Esophagus muscularis mucosa (tissue), 4 donors: ENCODE measurements around the gene PROZ. TPM values are rescaled to one million over a fixed set of nuclear protein-coding genes. Genes with fewer than 3 reads are reported as not detected.

Experiments
- DNase-seq: peaks from one replicate; pipeline ENCODE4 v3.0.0-alpha.2; 2017; ENCODE audit errors: extremely low spot score
- H3K27ac ChIP-seq, 4 donors: fragments of 200-600 bp; sonication (generic); replicated peaks in 1 of 4; 1 replicate in 3 of 4; 2 replicates in 1 of 4; pipeline ENCODE4 v1.5.1; 2016 to 2019; ENCODE audit warnings: mild to moderate bottlenecking in 1 of 4
- H3K27me3 ChIP-seq, 4 donors: fragments of 200-600 bp; sonication (generic); one replicate each; pipeline versions ENCODE4 v1.5.1 to v1.6.0; 2016 to 2019
- H3K36me3 ChIP-seq, 4 donors: fragments of 200-600 bp; sonication (generic); one replicate each; pipeline ENCODE4 v1.5.1; 2016 to 2019
- H3K4me1 ChIP-seq, 4 donors: fragments of 200-600 bp; sonication (generic); one replicate each; pipeline ENCODE4 v1.5.1; 2016 to 2019
- H3K4me3 ChIP-seq, 4 donors: fragments of 200-600 bp; sonication (generic); 1 replicate in 2 of 4; 2 replicates in 2 of 4; pipeline ENCODE4 v1.5.1; 2016 to 2019; ENCODE audit warnings: mild to moderate bottlenecking in 4 of 4, moderate library complexity in 1 of 4
- H3K9me3 ChIP-seq, 4 donors: fragments of 200-600 bp; sonication (generic); 1 replicate in 3 of 4; 2 replicates in 1 of 4; pipeline ENCODE4 v1.5.1; 2016 to 2019
- EP300 ChIP-seq: sonication (generic); formaldehyde crosslinking; IDR thresholded peaks from one replicate; pipeline ENCODE4 v1.6.1; 2017; ENCODE audit warnings: antibody characterized with exemption
- POLR2A ChIP-seq: fragments of 450-650 bp; IDR thresholded peaks from one replicate; pipeline ENCODE4 v1.6.1; 2017; ENCODE audit warnings: antibody characterized with exemption, moderate library complexity, mild to moderate bottlenecking, low read depth
- POLR2AphosphoS5 ChIP-seq, 2 donors: sonication (generic); formaldehyde crosslinking; IDR thresholded peaks; one replicate each; pipeline ENCODE4 v1.6.1; 2017; ENCODE audit warnings: antibody characterized with exemption in 2 of 2
- WGBS: methylation state at CpG from one replicate; pipeline ENCODE4 v1.1.5; 2018; 5-methylcytosine and 5-hydroxymethylcytosine counted together
- intact Hi-C: fragments of 100-400 bp; cut with DNase I; formaldehyde crosslinking; loops from one replicate; pipeline ENCODE4 v1.15.1; 2023
- total RNA-seq, 4 donors: library from RNA; depleted of rRNA; stranded (reverse); fragments of >200 nt; gene quantifications; one replicate each; pipeline versions ENCODE4 v1.1.0 to v1.2.1, GENCODE V29; 2016
- TF ChIP-seq, protein P1 (sequence below), 3 experiments: fragments of 200-600 bp in 2 of 3; fragments of 450-650 bp in 1 of 3; sonication (generic) in 2 of 3; IDR thresholded peaks; one replicate each; pipeline ENCODE4 v1.5.1; 2017 to 2019; ENCODE audit warnings: antibody characterized with exemption in 3 of 3, mild to moderate bottlenecking in 2 of 3, moderate library complexity in 1 of 3

The PROZ gene
- total RNA-seq, 4 donors from 2014 or later, result not detected

DNA sequence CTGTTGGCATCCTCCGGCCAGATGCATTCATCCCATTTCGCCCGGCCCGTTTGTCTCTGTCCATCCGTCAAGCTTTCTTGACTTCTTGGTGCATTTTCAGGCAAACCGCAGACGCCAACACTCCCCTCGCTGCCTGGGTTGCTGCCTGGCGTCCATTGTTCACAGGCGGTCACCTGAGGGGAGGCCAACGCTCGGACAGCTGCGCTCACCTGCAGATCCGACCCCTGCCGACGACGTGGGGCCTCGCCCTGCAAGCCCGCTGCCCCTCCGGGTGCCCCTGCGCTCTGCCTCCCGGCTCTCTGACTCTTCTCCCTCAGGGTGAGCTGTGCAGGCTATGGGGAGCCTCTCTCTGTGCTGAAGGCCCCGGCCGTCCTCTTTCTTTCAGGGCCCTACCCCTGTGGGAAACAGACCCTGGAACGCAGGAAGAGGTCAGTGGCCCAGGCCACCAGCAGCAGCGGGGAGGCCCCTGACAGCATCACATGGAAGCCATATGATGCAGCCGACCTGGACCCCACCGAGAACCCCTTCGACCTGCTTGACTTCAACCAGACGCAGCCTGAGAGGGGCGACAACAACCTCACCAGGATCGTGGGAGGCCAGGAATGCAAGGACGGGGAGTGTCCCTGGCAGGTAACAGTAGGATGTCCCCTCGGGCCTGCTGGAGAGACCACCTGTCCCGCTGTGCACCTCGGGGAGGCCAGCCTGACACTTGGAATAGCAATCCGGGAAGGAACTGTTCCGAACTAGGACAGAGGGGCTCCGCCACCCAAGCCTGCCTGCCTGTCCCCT is 14.8 kb upstream of the PROZ start:
- 91% methylated on average over 39 of the region's 39 CpGs for WGBS
- intact Hi-C loops, result no loop called here
- H3K9me3 ChIP-seq, result no peaks in the 10 kb centered on the region
- H3K27ac ChIP-seq, result no peak overlapping the region
- no peak overlapping the region for H3K4me3 ChIP-seq
- no peaks in the 10 kb centered on the region for H3K27me3 ChIP-seq
- H3K4me1 ChIP-seq, result no peaks in the 10 kb centered on the region
- H3K36me3 ChIP-seq, result peaks cover 0 to 12% (median 0%) of the 10 kb centered on the region in 4 donors
- TF ChIP-seq, protein P1, sequence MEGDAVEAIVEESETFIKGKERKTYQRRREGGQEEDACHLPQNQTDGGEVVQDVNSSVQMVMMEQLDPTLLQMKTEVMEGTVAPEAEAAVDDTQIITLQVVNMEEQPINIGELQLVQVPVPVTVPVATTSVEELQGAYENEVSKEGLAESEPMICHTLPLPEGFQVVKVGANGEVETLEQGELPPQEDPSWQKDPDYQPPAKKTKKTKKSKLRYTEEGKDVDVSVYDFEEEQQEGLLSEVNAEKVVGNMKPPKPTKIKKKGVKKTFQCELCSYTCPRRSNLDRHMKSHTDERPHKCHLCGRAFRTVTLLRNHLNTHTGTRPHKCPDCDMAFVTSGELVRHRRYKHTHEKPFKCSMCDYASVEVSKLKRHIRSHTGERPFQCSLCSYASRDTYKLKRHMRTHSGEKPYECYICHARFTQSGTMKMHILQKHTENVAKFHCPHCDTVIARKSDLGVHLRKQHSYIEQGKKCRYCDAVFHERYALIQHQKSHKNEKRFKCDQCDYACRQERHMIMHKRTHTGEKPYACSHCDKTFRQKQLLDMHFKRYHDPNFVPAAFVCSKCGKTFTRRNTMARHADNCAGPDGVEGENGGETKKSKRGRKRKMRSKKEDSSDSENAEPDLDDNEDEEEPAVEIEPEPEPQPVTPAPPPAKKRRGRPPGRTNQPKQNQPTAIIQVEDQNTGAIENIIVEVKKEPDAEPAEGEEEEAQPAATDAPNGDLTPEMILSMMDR (IDR thresholded peaks at IDR 0.05), result no peak
- no peak for TF ChIP-seq POLR2AphosphoS5 (IDR thresholded peaks at IDR 0.05)
- no peak for DNase-seq

DNA sequence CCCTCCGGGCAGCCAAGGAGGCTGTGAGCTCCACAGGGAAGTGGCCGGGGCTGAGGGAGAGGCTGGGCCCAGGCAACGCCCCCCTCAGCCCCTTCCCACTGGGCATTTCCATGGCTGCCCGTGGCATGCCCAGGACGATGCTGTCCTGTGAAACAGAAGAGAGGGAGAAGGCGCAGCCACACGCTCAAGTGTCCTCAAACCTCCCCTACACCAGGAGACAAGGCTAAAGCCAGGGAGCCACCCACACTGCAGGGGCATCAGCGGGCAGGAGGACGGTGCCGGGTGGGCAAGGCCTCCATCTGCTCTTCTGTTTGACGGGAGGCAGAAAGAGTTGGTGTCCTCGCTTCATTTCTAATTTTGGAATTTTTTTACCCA is 14.2 kb upstream of the PROZ start:
- H3K4me1 ChIP-seq, result no peaks in the 10 kb centered on the region
- H3K27ac ChIP-seq, result no peak overlapping the region
- intact Hi-C loops, result no loop called here
- 88% methylated on average over 9 of the region's 12 CpGs for WGBS
- TF ChIP-seq EP300 (no peak), POLR2A (no peak), POLR2AphosphoS5 (IDR thresholded peaks at IDR 0.05) (no peak)
- TF ChIP-seq, protein P1 (IDR thresholded peaks at IDR 0.05), result no peak
- no peak overlapping the region for H3K4me3 ChIP-seq
- peaks cover 0 to 12% (median 0%) of the 10 kb centered on the region in 4 donors for H3K36me3 ChIP-seq
- DNase-seq, result no peak
- no peaks in the 10 kb centered on the region for H3K9me3 ChIP-seq
- H3K27me3 ChIP-seq, result no peaks in the 10 kb centered on the region

DNA sequence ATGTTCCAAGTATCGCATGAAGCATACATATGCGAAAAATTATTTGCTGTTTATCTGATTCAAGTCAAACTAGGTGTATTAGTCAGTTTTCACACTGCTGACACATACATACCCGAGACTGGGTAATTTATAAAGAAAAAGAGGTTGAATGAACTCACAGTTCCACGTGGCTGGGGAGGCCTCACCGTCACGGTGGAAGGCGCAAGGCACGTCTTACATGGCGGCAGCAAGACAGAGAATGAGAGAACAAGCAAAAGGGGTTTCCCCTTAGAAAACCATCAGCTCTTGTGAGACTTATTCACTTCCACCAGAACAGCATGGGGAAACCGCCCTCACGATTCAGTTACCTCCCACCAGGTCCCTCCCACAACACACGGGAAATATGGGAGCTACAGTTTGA is 13.0 kb upstream of the PROZ start:
- TF ChIP-seq POLR2A, result no peak
- no peak for TF ChIP-seq EP300
- TF ChIP-seq POLR2AphosphoS5 (IDR thresholded peaks at IDR 0.05), result no peak
- TF ChIP-seq, protein P1 (IDR thresholded peaks at IDR 0.05), result no peak
- H3K9me3 ChIP-seq, result no peaks in the 10 kb centered on the region
- intact Hi-C loops, result no loop called here
- H3K27ac ChIP-seq, result no peak overlapping the region
- WGBS, result 85% methylated on average over 12 of the region's 12 CpGs
- no peaks in the 10 kb centered on the region for H3K27me3 ChIP-seq
- peaks cover 0 to 9% (median 0%) of the 10 kb centered on the region in 4 donors for H3K36me3 ChIP-seq
- DNase-seq, result no peak
- H3K4me1 ChIP-seq, result no peaks in the 10 kb centered on the region
- no peak overlapping the region for H3K4me3 ChIP-seq

DNA sequence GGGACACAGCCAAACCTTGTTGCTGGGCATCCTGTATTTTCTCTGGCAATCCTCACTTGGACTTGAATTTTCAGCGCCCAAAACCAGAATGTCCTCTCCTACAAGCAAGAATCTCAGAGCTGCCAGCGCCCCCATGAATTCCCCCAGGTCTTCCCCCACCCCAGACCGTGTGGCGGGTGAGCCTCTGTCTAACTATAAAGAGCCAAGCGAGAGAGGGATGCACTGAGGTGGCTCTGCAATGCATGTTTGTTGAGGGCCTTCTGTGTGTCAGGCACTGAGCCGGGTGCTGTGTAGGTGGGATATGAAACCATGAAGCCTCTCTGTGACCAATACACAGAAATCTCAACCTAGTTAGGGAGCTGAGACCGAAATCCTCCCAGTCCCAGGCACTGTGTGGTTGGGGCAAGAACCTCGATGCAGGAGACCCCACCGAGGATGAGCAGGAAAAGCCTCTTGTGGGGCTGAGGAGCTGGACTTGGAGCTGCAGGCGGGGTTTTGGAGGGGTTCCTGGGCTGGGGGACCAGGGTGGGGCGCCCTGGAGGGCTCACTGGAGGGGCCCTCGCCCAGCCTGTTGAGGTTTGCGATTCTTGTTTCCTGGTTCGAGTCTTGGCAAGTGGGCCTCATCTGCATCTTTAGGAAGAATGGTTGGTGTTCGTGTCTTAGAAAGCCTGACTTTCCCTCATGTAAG is 12.4 kb upstream of the PROZ start:
- no peak for DNase-seq
- Histone ChIP-seq H3K4me3 (no peak overlapping the region), H3K4me1 (no peaks in the 10 kb centered on the region), H3K27me3 (no peaks in the 10 kb centered on the region), H3K36me3 (peaks cover 0 to 5% (median 0%) of the 10 kb centered on the region in 4 donors), H3K27ac (no peak overlapping the region), H3K9me3 (no peaks in the 10 kb centered on the region)
- no peak for TF ChIP-seq POLR2AphosphoS5 (IDR thresholded peaks at IDR 0.05)
- TF ChIP-seq POLR2A, result no peak
- no peak for TF ChIP-seq EP300
- TF ChIP-seq, protein P1 (IDR thresholded peaks at IDR 0.05), result no peak
- 89% methylated on average over 11 of the region's 15 CpGs for WGBS
- intact Hi-C loops, result no loop called here
